Lung (tissue), 12 donors: ENCODE results near the gene TFCP2. TPM values are rescaled to one million over a fixed set of nuclear protein-coding genes. Genes with fewer than 3 reads are reported as not detected.

ENCODE experiments used
- ATAC-seq: fragments of 200-7000 bp; cut with Tn5 transposase; one replicate; pipeline ENCODE4 v1.9.1; 2020; ENCODE audit warnings: moderate number of reproducible peaks; ENCODE audit not compliant: insufficient read depth, low FRiP score
- DNase-seq, 3 donors: peaks; one replicate each; pipeline ENCODE4 v3.0.0-alpha.2; 2013 to 2017
- H3K27ac ChIP-seq, 2 donors: one replicate each; pipeline ENCODE4 v1.5.1; 2013; ENCODE audit warnings: mild to moderate bottlenecking in 2 of 2, moderate library complexity in 2 of 2, control low read depth in 1 of 2, inconsistent platforms in 1 of 2, low read depth in 1 of 2, low read length in 1 of 2
- H3K27me3 ChIP-seq, 3 donors: one replicate each; pipeline ENCODE4 v1.5.1; 2013; ENCODE audit warnings: low read length in 2 of 3; ENCODE audit not compliant: control insufficient read depth in 3 of 3, insufficient read depth in 3 of 3
- H3K36me3 ChIP-seq, 4 donors: one replicate each; pipeline ENCODE4 v1.5.1; 2013; ENCODE audit warnings: low read length in 4 of 4, mild to moderate bottlenecking in 1 of 4, moderate library complexity in 1 of 4; ENCODE audit not compliant: control insufficient read depth in 4 of 4, insufficient read depth in 4 of 4
- H3K4me1 ChIP-seq, 5 donors: one replicate each; pipeline ENCODE4 v1.5.1; 2013; ENCODE audit warnings: low read length in 5 of 5, mild to moderate bottlenecking in 2 of 5, moderate library complexity in 1 of 5; ENCODE audit not compliant: control insufficient read depth in 5 of 5, insufficient read depth in 5 of 5
- H3K4me3 ChIP-seq: one replicate; pipeline ENCODE4 v1.5.1; 2013; ENCODE audit warnings: mild to moderate bottlenecking, control low read depth, moderate library complexity
- H3K9ac ChIP-seq, 2 donors: one replicate each; pipeline ENCODE4 v1.5.1; 2013; ENCODE audit warnings: low read length in 2 of 2, control low read depth in 1 of 2; ENCODE audit not compliant: insufficient read depth in 1 of 2
- H3K9me3 ChIP-seq, 4 donors: one replicate each; pipeline ENCODE4 v1.5.1; 2013; ENCODE audit warnings: low read length in 3 of 4, mild to moderate bottlenecking in 1 of 4, moderate library complexity in 1 of 4; ENCODE audit not compliant: control insufficient read depth in 4 of 4, insufficient read depth in 3 of 4
- WGBS, 2 donors: extraction: QIAGEN DNeasy Blood & Tissue Kit; methylation state at CpG; one replicate each; pipeline ENCODE4 v1.1.7; 2013; 5-methylcytosine and 5-hydroxymethylcytosine counted together
- polyA plus RNA-seq, 2 donors: library from polyadenylated mRNA; stranded (reverse); fragments of 200-250 nt; gene quantifications; one replicate each; pipeline ENCODE4 v1.2.1, GENCODE V29; 2013
- total RNA-seq, 2 donors: library from RNA; depleted of rRNA in 1 of 2; stranded (reverse); fragments of >200 nt in 1 of 2; gene quantifications; one replicate each; pipeline ENCODE4 v1.2.1, GENCODE V29; 2014 to 2021
- TF ChIP-seq, protein P1 (sequence below): IDR thresholded peaks from 2 replicates; pipeline ENCODE4 v1.5.1; 2012; ENCODE audit warnings: mild to moderate bottlenecking; ENCODE audit errors: control extremely low read depth, extremely low read depth
- donor health status: control.
- donor health status: control.
- donor health status: Bipolar disorder and iron deficiency.
- donor health status: healthy.
- donor health status: DM: yes; HTN: yes; CAD: no.

Gene TFCP2
- total and polyA plus RNA-seq, 4 donors: 9.6 to 27.5 (median 19.0) TPM

GRCh38 chr12:51090705-51091229 lies 82.2 kb downstream of the TFCP2 start:
- Histone ChIP-seq H3K9me3 (no peaks in the 10 kb centered on the region), H3K4me1 (no peaks in the 10 kb centered on the region), H3K4me3 (no peak overlapping the region), H3K36me3 (peaks cover 10 to 19% (median 14%) of the 10 kb centered on the region in 4 donors), H3K27me3 (no peaks in the 10 kb centered on the region), H3K27ac (no peak overlapping the region), H3K9ac (no peak overlapping the region)
- DNase-seq (no peak), ATAC-seq (no peak)
- TF ChIP-seq, protein P1, sequence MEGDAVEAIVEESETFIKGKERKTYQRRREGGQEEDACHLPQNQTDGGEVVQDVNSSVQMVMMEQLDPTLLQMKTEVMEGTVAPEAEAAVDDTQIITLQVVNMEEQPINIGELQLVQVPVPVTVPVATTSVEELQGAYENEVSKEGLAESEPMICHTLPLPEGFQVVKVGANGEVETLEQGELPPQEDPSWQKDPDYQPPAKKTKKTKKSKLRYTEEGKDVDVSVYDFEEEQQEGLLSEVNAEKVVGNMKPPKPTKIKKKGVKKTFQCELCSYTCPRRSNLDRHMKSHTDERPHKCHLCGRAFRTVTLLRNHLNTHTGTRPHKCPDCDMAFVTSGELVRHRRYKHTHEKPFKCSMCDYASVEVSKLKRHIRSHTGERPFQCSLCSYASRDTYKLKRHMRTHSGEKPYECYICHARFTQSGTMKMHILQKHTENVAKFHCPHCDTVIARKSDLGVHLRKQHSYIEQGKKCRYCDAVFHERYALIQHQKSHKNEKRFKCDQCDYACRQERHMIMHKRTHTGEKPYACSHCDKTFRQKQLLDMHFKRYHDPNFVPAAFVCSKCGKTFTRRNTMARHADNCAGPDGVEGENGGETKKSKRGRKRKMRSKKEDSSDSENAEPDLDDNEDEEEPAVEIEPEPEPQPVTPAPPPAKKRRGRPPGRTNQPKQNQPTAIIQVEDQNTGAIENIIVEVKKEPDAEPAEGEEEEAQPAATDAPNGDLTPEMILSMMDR: no peak
- WGBS, 2 donors: 84 to 94% methylated on average over 10 of the region's 10 CpGs

DNA sequence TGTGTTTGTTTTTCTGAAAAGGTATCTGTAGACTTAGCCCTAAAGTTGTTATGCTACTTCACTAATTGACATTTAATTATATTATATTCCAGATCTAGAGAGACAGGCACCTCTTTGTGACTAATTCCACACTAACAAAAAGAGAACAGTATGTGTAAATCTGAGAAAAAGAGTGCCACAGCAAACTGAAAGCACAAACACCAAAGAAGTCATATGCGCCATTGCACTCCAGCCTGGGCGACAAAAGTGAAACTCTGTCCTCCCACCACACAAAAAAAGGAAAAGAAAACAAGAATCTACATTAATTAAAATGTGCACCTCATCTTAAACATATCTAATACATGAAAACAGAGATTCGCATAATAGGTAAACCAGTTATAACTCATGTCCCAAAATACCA lies 85.1 kb downstream of the TFCP2 start:
- 90 to 91% methylated on average over 3 of the region's 3 CpGs for WGBS, 2 donors
- Histone ChIP-seq H3K36me3 (peaks cover 0 to 5% (median 4%) of the 10 kb centered on the region in 4 donors), H3K4me1 (no peaks in the 10 kb centered on the region), H3K27ac (no peak overlapping the region), H3K4me3 (no peak overlapping the region), H3K9me3 (no peaks in the 10 kb centered on the region), H3K27me3 (no peaks in the 10 kb centered on the region), H3K9ac (no peak overlapping the region)
- TF ChIP-seq, protein P1: no peak
- ATAC-seq (no peak), DNase-seq (no peak)

DNA sequence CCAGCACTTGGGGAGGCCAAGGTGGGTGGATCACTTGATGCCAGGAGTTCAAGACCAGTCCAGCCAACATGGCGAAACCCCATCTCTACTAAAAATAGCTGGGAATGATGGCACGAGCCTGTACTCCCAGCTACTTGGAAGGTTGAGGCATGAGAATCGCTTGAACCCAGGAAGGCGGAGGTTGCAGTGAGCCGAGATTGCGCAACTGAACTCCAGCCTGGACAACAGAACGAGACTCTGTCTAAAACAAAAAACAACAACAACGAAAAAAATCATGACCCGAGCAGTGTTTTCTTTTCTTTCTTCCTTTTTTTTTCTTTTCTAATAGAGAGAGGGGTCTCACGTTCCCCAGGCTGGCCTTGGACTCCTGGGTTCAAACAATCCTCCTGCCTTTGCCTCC lies 86.0 kb downstream of the TFCP2 start:
- TF ChIP-seq, protein P1: no peak
- Histone ChIP-seq H3K9ac (no peak overlapping the region), H3K27me3 (no peaks in the 10 kb centered on the region), H3K27ac (no peak overlapping the region), H3K9me3 (no peaks in the 10 kb centered on the region), H3K36me3 (peaks cover 0 to 5% (median 2%) of the 10 kb centered on the region in 4 donors), H3K4me3 (no peak overlapping the region), H3K4me1 (peaks cover 0 to 8% (median 5%) of the 10 kb centered on the region in 5 donors)
- 89 to 92% methylated on average over 10 of the region's 10 CpGs for WGBS, 2 donors
- no peak for ATAC-seq
- DNase-seq: no peak

DNA sequence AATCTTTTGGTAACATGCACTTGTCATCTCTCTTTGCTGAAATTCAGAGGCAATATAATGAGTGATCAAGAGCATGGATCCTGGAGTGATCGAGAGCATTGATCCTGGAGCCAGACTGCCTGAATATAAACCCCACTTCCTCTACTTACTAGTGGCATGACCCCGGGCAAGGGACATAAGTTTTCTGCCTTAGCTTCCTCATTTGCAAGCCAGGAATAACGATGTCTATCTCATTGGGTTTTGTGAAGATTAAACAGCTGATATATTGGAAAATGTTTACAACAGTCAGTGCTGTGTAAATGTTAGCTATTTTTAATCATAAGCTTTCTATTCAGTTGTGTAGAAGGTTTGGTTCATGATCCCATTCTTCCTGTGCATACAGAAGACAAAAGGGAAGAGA lies 87.2 kb downstream of the TFCP2 start:
- Histone ChIP-seq H3K27ac (no peak overlapping the region), H3K36me3 (peaks cover 0 to 1% (median under 1%) of the 10 kb centered on the region in 4 donors), H3K9me3 (no peaks in the 10 kb centered on the region), H3K4me3 (no peak overlapping the region), H3K9ac (no peak overlapping the region), H3K4me1 (peaks cover 0 to 16% (median 7%) of the 10 kb centered on the region in 5 donors), H3K27me3 (no peaks in the 10 kb centered on the region)
- DNase-seq: no peak
- 28 to 44% methylated on average over 3 of the region's 3 CpGs for WGBS, 2 donors
- ATAC-seq: no peak
- TF ChIP-seq, protein P1: no peak
